Kidney (tissue), 14 donors: ENCODE measurements around the gene C19orf85. TPM values are rescaled to one million over a fixed set of nuclear protein-coding genes. Genes with fewer than 3 reads are reported as not detected.
A peak's percentile ranks its signal among the peaks of the same experiment; 100 is the strongest.

ENCODE experiments used
- DNase-seq, 5 donors: peaks; one replicate each; pipeline ENCODE4 v3.0.0-alpha.2; 2013 to 2020
- FAIRE-seq: peaks from 2 replicates; lab custom pipeline; 2012; peaks lifted over from hg19 to GRCh38; lab: Jason Lieb, UNC
- H3K27ac ChIP-seq, 2 donors: one replicate each; pipeline ENCODE4 v1.7.0; 2013; ENCODE audit warnings: low read depth in 2 of 2, low read length in 2 of 2, inconsistent platforms in 1 of 2
- H3K27me3 ChIP-seq: one replicate; pipeline ENCODE4 v1.7.1; 2013; ENCODE audit warnings: low read length, inconsistent platforms; ENCODE audit not compliant: control insufficient read depth, insufficient read depth
- H3K36me3 ChIP-seq, 3 donors: one replicate each; pipeline versions ENCODE4 v1.7.0 to v1.7.1; 2013; ENCODE audit warnings: low read length in 3 of 3, control low read depth in 1 of 3, inconsistent platforms in 1 of 3; ENCODE audit not compliant: insufficient read depth in 3 of 3, control insufficient read depth in 2 of 3
- H3K4me1 ChIP-seq, 3 donors: one replicate each; pipeline versions ENCODE4 v1.7.0 to v1.7.1; 2013; ENCODE audit warnings: low read length in 3 of 3, inconsistent platforms in 1 of 3, low read depth in 1 of 3; ENCODE audit not compliant: control insufficient read depth in 2 of 3, insufficient read depth in 2 of 3
- H3K4me3 ChIP-seq, 3 donors: one replicate each; pipeline versions ENCODE4 v1.7.0 to v1.8.1; 2013; ENCODE audit warnings: low read length in 3 of 3, control low read depth in 1 of 3, inconsistent platforms in 1 of 3
- H3K9ac ChIP-seq, 3 donors: one replicate each; pipeline versions ENCODE4 v1.7.0 to v1.7.1; 2013; ENCODE audit warnings: low read length in 3 of 3, control low read depth in 1 of 3, inconsistent platforms in 1 of 3
- H3K9me3 ChIP-seq, 3 donors: one replicate each; pipeline versions ENCODE4 v1.7.0 to v1.7.1; 2013; ENCODE audit warnings: low read length in 3 of 3, control low read depth in 1 of 3, inconsistent platforms in 1 of 3; ENCODE audit not compliant: control insufficient read depth in 2 of 3, insufficient read depth in 1 of 3
- intact Hi-C: fragments of 100-400 bp; cut with DNase I; formaldehyde crosslinking; loops from one replicate; pipeline ENCODE4 v1.11.1; 2022
- polyA plus RNA-seq: library from polyadenylated mRNA; stranded (reverse); fragments of 350-450 nt; fragmentation: Illumina TruSeq; extraction: RNeasy Lipid Tissue Mini Kit (QIAGEN cat#74804); gene quantifications from one replicate; pipeline ENCODE4 v1.2.3, GENCODE V29; 2014; ENCODE audit warnings: low read depth, low replicate concordance; ENCODE audit not compliant: insufficient read depth
- total RNA-seq: library from RNA; stranded (reverse); fragmentation: NEBNext Ultra II Directional; extraction: Animal tissue kit (Norgen Biotek cat#: 25700); gene quantifications from one replicate; pipeline ENCODE4 v1.2.1, GENCODE V29; 2021
- TF ChIP-seq, protein P1 (sequence below): IDR thresholded peaks from 3 replicates; pipeline ENCODE4 v1.5.1; 2012; ENCODE audit warnings: mild to moderate bottlenecking, moderate library complexity, borderline replicate concordance; ENCODE audit not compliant: insufficient read depth; ENCODE audit errors: extremely low read depth
- donor health status: control.
- donor health status: control.
- donor health status: control.
- donor health status: control.
- donor health status: control.
- donor health status: DM: yes; HTN: yes; CAD: no.
- donor health status: Normal renal cell carcinoma (clear cell type).

Gene C19orf85
- total and polyA plus RNA-seq, 2 donors from 2014 or later, result not detected

DNA sequence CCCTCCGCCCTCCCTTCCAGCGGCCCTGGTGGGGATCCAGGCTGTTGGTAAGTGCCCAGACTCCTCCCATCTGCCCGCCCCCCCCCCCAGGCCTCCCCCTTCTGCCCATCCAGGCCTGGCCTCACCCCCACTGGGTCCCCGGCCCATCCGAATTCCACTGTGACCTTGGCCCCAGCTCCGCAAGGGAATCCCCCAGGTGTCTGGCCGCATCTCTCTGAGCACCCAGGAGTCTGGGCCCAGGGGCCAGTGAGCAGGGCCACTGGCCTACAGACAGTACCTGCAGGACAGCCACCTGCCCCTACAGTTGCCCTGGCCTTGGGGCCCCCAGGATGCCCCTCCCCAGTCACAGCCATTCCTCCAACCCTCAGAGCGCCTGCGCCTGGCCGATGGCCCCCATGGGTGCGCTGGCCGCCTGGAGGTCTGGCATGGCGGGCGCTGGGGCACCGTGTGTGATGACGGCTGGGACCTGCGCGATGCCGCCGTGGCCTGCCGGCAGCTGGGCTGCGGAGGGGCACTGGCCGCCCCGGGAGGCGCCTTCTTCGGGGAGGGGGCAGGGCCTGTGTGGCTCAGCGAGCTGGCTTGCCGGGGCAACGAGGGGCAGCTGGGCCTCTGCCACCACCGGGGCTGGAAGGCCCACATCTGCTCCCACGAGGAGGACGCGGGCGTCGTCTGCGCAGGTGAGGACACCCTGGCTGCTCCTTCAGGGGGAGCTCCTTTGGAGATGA lies 24.6 kb upstream of the C19orf85 start:
- Histone ChIP-seq H3K9me3 (no peaks in the 10 kb centered on the region), H3K36me3 (no peaks in the 10 kb centered on the region), H3K27me3 (no peaks in the 10 kb centered on the region), H3K9ac (no peak overlapping the region), H3K4me3 (no peak overlapping the region), H3K27ac (no peak overlapping the region), H3K4me1 (peaks cover 0 to 22% (median 5%) of the 10 kb centered on the region in 3 donors)
- FAIRE-seq, result no peak
- intact Hi-C loops, result no loop called here
- TF ChIP-seq, protein P1, sequence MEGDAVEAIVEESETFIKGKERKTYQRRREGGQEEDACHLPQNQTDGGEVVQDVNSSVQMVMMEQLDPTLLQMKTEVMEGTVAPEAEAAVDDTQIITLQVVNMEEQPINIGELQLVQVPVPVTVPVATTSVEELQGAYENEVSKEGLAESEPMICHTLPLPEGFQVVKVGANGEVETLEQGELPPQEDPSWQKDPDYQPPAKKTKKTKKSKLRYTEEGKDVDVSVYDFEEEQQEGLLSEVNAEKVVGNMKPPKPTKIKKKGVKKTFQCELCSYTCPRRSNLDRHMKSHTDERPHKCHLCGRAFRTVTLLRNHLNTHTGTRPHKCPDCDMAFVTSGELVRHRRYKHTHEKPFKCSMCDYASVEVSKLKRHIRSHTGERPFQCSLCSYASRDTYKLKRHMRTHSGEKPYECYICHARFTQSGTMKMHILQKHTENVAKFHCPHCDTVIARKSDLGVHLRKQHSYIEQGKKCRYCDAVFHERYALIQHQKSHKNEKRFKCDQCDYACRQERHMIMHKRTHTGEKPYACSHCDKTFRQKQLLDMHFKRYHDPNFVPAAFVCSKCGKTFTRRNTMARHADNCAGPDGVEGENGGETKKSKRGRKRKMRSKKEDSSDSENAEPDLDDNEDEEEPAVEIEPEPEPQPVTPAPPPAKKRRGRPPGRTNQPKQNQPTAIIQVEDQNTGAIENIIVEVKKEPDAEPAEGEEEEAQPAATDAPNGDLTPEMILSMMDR, result no peak
- peak in 1 of 5 donors; percentile 72 for DNase-seq

DNA sequence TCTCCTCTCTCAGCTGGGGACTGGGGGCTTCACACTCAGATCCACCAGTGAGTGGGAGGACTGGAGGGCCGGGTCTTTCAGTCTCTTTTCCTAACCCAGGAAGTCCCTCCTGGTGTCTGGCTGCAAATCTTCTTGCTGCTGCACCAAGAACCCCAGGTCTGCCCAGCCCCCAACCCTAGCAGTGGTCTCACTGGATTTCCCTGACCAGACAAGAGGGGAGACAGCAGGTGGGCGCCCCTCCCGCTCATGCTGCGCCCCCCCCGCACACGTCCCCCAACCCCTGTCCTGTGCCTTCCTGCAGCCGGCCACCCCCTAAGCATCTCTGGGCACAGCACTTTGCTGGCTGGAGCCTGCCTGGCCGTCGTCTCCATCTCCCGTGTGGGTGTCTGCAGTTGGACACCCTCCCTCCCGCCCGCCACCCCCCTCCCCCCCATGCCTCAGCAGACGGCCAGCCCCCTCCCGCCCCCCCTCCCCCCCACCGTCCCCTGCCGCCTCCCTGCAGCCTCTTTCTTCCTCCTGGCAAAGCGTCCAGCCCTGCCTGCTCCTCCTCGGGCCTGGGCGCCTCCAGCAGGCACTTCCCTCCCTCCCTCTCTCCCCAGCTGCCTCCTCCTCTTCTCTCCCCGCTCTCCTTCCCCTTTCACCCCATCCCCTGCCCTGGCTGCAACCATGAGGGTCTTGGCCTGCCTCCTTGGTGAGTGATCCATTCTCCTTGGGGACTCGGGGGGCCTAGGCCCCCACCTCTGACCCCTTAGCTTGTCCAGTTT lies 23.6 kb upstream of the C19orf85 start, which contains the start of gene SSC5D:
Gene SSC5D, plus strand, starts transcription at position 513 of the 764 bp plus-strand sequence. Its CDS starts 154 bp downstream, at position 667.
- DNase-seq (peak in 3 of 5 donors; percentile 63 to 87 (median 73)), FAIRE-seq (no peak)
- Histone ChIP-seq H3K9ac (peak within 1 kb of the TSS in 1 of 3 donors; percentile 40), H3K27ac (peak within 1 kb of the TSS; percentile 59 to 68), H3K36me3 (no peaks in the 10 kb centered on the region), H3K4me3 (no peak within 1 kb of the TSS), H3K4me1 (peaks cover 0 to 24% (median 5%) of the 10 kb centered on the region in 3 donors), H3K9me3 (no peaks in the 10 kb centered on the region), H3K27me3 (no peaks in the 10 kb centered on the region)
- TF ChIP-seq, protein P1, result no peak
- intact Hi-C loops, result no loop called here

DNA sequence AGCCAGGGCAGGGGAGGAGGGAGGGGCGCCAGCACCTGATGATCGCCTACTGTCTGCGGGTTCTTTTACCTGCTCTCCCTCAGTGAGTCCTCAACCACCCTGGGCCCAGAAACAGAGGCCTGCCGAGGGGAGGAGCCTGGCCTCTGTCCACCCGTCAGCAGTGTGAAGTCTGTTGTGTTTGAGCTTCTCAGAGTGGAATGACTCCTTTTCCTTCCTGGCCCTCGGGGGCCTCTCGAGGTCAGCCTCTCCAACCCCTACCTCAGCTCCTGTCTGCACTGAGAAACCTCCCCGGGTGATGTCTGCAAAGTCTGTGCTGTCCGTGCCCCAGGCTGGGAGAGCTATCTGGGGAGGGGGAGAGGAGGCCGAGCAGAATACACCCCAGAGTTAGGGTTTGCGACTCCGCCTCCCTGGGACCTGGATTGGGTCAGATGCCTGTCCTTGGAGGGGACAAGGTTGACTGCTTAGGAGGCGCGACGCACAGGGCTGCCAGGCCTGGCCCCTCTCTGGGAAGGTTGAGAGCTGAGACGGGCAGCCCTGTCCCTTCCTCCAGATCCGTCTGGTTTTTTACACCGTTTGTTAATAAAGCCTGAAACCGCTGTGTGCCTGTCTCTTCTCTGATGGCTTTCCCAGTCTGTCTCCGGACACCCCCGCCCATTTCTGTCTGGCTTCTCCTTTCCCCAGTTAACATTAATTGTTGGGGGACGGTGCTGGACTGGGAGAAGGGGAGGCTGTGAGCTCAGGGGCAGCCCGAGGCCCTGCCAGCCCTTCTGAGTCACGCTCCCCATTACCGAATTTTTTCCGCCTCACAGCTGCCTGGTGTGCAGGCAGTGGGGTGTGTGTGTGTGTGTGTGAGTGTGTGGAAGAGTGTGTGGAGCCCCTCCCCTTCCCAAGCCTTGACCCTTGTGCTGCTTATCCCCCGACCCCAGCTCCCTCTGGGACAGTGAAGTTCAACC lies 22.7 kb upstream of the C19orf85 start:
- intact Hi-C loops, result no loop called here
- Histone ChIP-seq H3K4me1 (peaks cover 0 to 24% (median 5%) of the 10 kb centered on the region in 3 donors), H3K27ac (peak overlapping the region; percentile 59 to 68), H3K9ac (peak overlapping the region in 1 of 3 donors; percentile 40), H3K4me3 (no peak overlapping the region), H3K9me3 (no peaks in the 10 kb centered on the region), H3K27me3 (no peaks in the 10 kb centered on the region), H3K36me3 (no peaks in the 10 kb centered on the region)
- FAIRE-seq (no peak), DNase-seq (peak; percentile 62 to 92 (median 74))
- TF ChIP-seq, protein P1, result no peak
